Sigmoid colon (tissue), 7 donors: ENCODE results near the gene MND1. TPM values are rescaled to one million over a fixed set of nuclear protein-coding genes. Genes with fewer than 3 reads are reported as not detected.
"Not testable (repeated sequence)": the region's sequence is repeated elsewhere in the genome, so short reads cannot be mapped to it uniquely, and the experiment has no call there.

Experiments used
- DNase-seq: peaks from one replicate; pipeline ENCODE4 v3.0.0-alpha.2; 2019
- H3K27ac ChIP-seq, 4 donors: fragments of 200-600 bp; sonication (generic); one replicate each; pipeline ENCODE4 v1.5.1; 2016 to 2019; ENCODE audit warnings: mild to moderate bottlenecking in 1 of 4
- H3K27me3 ChIP-seq, 3 donors: fragments of 200-600 bp; sonication (generic); one replicate each; pipeline ENCODE4 v1.5.1; 2019; ENCODE audit warnings: mild to moderate bottlenecking in 1 of 3
- H3K36me3 ChIP-seq, 4 donors: fragments of 200-600 bp; sonication (generic); one replicate each; pipeline ENCODE4 v1.5.1; 2016 to 2019
- H3K4me1 ChIP-seq, 4 donors: fragments of 200-600 bp; sonication (generic); one replicate each; pipeline ENCODE4 v1.5.1; 2017 to 2019
- H3K4me3 ChIP-seq, 4 donors: fragments of 200-600 bp; sonication (generic); one replicate each; pipeline ENCODE4 v1.5.1; 2017 to 2019; ENCODE audit warnings: mild to moderate bottlenecking in 2 of 4, moderate library complexity in 1 of 4
- H3K9me3 ChIP-seq, 4 donors: fragments of 200-600 bp in 3 of 4; sonication (generic) in 3 of 4; one replicate each; pipeline versions ENCODE4 v1.5.1 to v1.6.1; 2013 to 2019
- CTCF ChIP-seq, 4 experiments: fragments of 450-650 bp in 3 of 4; fragments of 200-600 bp in 1 of 4; IDR thresholded peaks; one replicate each; pipeline ENCODE4 v1.5.1; 2016 to 2019; ENCODE audit warnings: antibody characterized with exemption in 4 of 4, mild to moderate bottlenecking in 3 of 4, moderate library complexity in 2 of 4
- EP300 ChIP-seq, 4 donors: sonication (generic); formaldehyde crosslinking; IDR thresholded peaks; one replicate each; pipeline ENCODE4 v1.6.1; 2017; ENCODE audit warnings: antibody characterized with exemption in 4 of 4
- POLR2A ChIP-seq, 2 donors: fragments of 450-650 bp; IDR thresholded peaks; one replicate each; pipeline ENCODE4 v1.6.1; 2016; ENCODE audit warnings: antibody characterized with exemption in 2 of 2, mild to moderate bottlenecking in 2 of 2, moderate library complexity in 2 of 2
- POLR2AphosphoS5 ChIP-seq, 4 donors: sonication (generic); formaldehyde crosslinking; IDR thresholded peaks; one replicate each; pipeline ENCODE4 v1.6.1; 2017; ENCODE audit warnings: antibody characterized with exemption in 4 of 4
- WGBS, 2 donors: extraction: QIAGEN DNeasy Blood & Tissue Kit; methylation state at CpG; one replicate each; pipeline ENCODE4 v1.1.7; 2013; 5-methylcytosine and 5-hydroxymethylcytosine counted together
- intact Hi-C: fragments of 100-400 bp; cut with DNase I; formaldehyde crosslinking; loops from one replicate; pipeline ENCODE4 v1.15.1; 2023
- polyA plus RNA-seq, 3 donors: library from polyadenylated mRNA; stranded (reverse); fragments of 200-250 nt; gene quantifications; one replicate each; pipeline ENCODE4 v1.2.3, GENCODE V29; 2013
- total RNA-seq, 4 donors: library from RNA; depleted of rRNA; stranded (reverse); fragments of >200 nt; gene quantifications; one replicate each; pipeline ENCODE4 v1.1.0, GENCODE V29; 2016
- donor health status: healthy with polysubstance abuse.
- donor health status: Bipolar disorder and iron deficiency.
- donor health status: healthy.

MND1 gene
- total and polyA plus RNA-seq, 7 donors, result 2.4 to 7.1 (median 4.0) TPM; not detected in 3

- H3K4me3 ChIP-seq, result no peak overlapping the region
- intact Hi-C loops, result no loop called here
- H3K27me3 ChIP-seq, result no peaks in the 10 kb centered on the region
- H3K36me3 ChIP-seq, result no peaks in the 10 kb centered on the region
- H3K27ac ChIP-seq, result no peak overlapping the region
- WGBS, 2 donors, result 76 to 92% methylated on average over 5 of the region's 5 CpGs
- peaks cover 0 to 16% (median 12%) of the 10 kb centered on the region in 4 donors for H3K4me1 ChIP-seq
- H3K9me3 ChIP-seq, result no peaks in the 10 kb centered on the region
- TF ChIP-seq CTCF (IDR thresholded peaks at IDR 0.05) (no peak), EP300 (IDR thresholded peaks at IDR 0.05) (no peak), POLR2AphosphoS5 (IDR thresholded peaks at IDR 0.05) (no peak), POLR2A (IDR thresholded peaks at IDR 0.05) (no peak)
- no peak for DNase-seq
Observed at GRCh38 chr4:153450544-153450917, 106.0 kb downstream of the MND1 start.

GRCh38 chr4:153451145-153451544 lies 106.7 kb downstream of the MND1 start:
- intact Hi-C loops, H3K27ac ChIP-seq, H3K36me3 ChIP-seq, H3K9me3 ChIP-seq, DNase-seq, H3K4me3 ChIP-seq, H3K27me3 ChIP-seq: not testable (repeated sequence)
- peaks cover 0 to 16% (median 12%) of the 10 kb centered on the region in 4 donors for H3K4me1 ChIP-seq
- WGBS, 2 donors, result 46 to 74% methylated on average over 13 of the region's 13 CpGs

GRCh38 chr4:153451911-153452657 lies 107.6 kb downstream of the MND1 start:
- no peak for DNase-seq
- WGBS, 2 donors, result 90 to 95% methylated on average over 27 of the region's 27 CpGs

GRCh38 chr4:153452658-153453378 lies 108.3 kb downstream of the MND1 start:
- DNase-seq, result no peak
- intact Hi-C loops, result no loop called here
- H3K27me3 ChIP-seq, result no peaks in the 10 kb centered on the region
- TF ChIP-seq POLR2A (IDR thresholded peaks at IDR 0.05), result no peak
- TF ChIP-seq CTCF (IDR thresholded peaks at IDR 0.05), result no peak
- no peak for TF ChIP-seq EP300 (IDR thresholded peaks at IDR 0.05)
- H3K4me1 ChIP-seq, result peaks cover 0 to 11% (median 9%) of the 10 kb centered on the region in 4 donors
- no peak overlapping the region for H3K4me3 ChIP-seq
- no peaks in the 10 kb centered on the region for H3K36me3 ChIP-seq
- no peak overlapping the region for H3K27ac ChIP-seq
- 96 to 97% methylated on average over 2 to 4 of the region's 4 CpGs for WGBS, 2 donors
- no peaks in the 10 kb centered on the region for H3K9me3 ChIP-seq

More at GRCh38 chr4:153451911-153452657, 107.6 kb downstream of the MND1 start:
- Histone ChIP-seq H3K4me3 (no peak overlapping the region), H3K27me3 (no peaks in the 10 kb centered on the region), H3K36me3 (no peaks in the 10 kb centered on the region), H3K4me1 (peaks cover 0 to 16% (median 12%) of the 10 kb centered on the region in 4 donors), H3K9me3 (no peaks in the 10 kb centered on the region), H3K27ac (no peak overlapping the region)
- TF ChIP-seq POLR2A (IDR thresholded peaks at IDR 0.05), result no peak
- no peak for TF ChIP-seq POLR2AphosphoS5 (IDR thresholded peaks at IDR 0.05)
- TF ChIP-seq EP300 (IDR thresholded peaks at IDR 0.05), result no peak
- TF ChIP-seq CTCF (IDR thresholded peaks at IDR 0.05), result no peak
- intact Hi-C loops, result no loop called here

- TF ChIP-seq POLR2AphosphoS5 (IDR thresholded peaks at IDR 0.05) (no peak), EP300 (IDR thresholded peaks at IDR 0.05) (no peak), CTCF (IDR thresholded peaks at IDR 0.05) (no peak), POLR2A (IDR thresholded peaks at IDR 0.05) (no peak)
- DNase-seq, result no peak
- intact Hi-C loops, result no loop called here
- Histone ChIP-seq H3K27me3 (no peaks in the 10 kb centered on the region), H3K36me3 (no peaks in the 10 kb centered on the region), H3K4me3 (no peak overlapping the region), H3K27ac (no peak overlapping the region), H3K9me3 (no peaks in the 10 kb centered on the region), H3K4me1 (peaks cover 0 to 5% (median 3%) of the 10 kb centered on the region in 4 donors)
- 93 to 95% methylated on average over 8 of the region's 8 CpGs for WGBS, 2 donors
Observed at GRCh38 chr4:153453402-153453801, 108.9 kb downstream of the MND1 start.
